Astrocyte of the spinal cord (primary cell): ENCODE results near the gene MAPK8IP2.
A peak's percentile ranks its signal among the peaks of the same experiment; 100 is the strongest.

Source experiments
- DNase-seq: peaks from one replicate; pipeline ENCODE4 v3.0.0; 2011; ENCODE audit warnings: low read depth, low spot score
- H3K4me3 ChIP-seq: 2 replicates; pipeline ENCODE4 v1.5.1; 2011; ENCODE audit warnings: low read depth, mild to moderate bottlenecking, low read length, moderate library complexity
- CTCF ChIP-seq: IDR thresholded peaks from 2 replicates; pipeline ENCODE4 v1.5.1; 2012; ENCODE audit warnings: low read depth, mild to moderate bottlenecking, low read length, inconsistent platforms
- in situ Hi-C: cut with HindIII; loops from 2 replicates; pipeline ENCODE4 v1.10.0; 2017; ENCODE audit warnings: low sequenced_read_pairs

The MAPK8IP2 gene

GRCh38 chr22:50579752-50580151, 20.8 kb upstream of the MAPK8IP2 start:
- no peak overlapping the region for H3K4me3 ChIP-seq
- DNase-seq: no peak
- no peak for TF ChIP-seq CTCF
- in situ Hi-C loops: no loop called here

- no peak for TF ChIP-seq CTCF
- peak overlapping the region; percentile 82 for H3K4me3 ChIP-seq
- no peak for DNase-seq
- in situ Hi-C loops: no loop called here
Measured at GRCh38 chr22:50581031-50581949, 19.3 kb upstream of the MAPK8IP2 start.

GRCh38 chr22:50581950-50582492, 18.6 kb upstream of the MAPK8IP2 start:
- TF ChIP-seq CTCF: no peak
- in situ Hi-C loops: no loop called here
- peak overlapping the region; percentile 82 for H3K4me3 ChIP-seq
- DNase-seq: no peak

- TF ChIP-seq CTCF: no peak
- in situ Hi-C loops: no loop called here
Measured at GRCh38 chr22:50582493-50583293, 17.9 kb upstream of the MAPK8IP2 start, which contains the start of gene CHKB. CHKB (minus strand) TSS chr22:50582849; CDS start chr22:50582781, 68 bp downstream.

GRCh38 chr22:50583294-50583861, 17.2 kb upstream of the MAPK8IP2 start:
- H3K4me3 ChIP-seq: peak overlapping the region; percentile 65
- no peak for DNase-seq
- in situ Hi-C loops: no loop called here
- peak; percentile 30 for TF ChIP-seq CTCF

More at GRCh38 chr22:50582493-50583293, 17.9 kb upstream of the MAPK8IP2 start, which contains the start of gene CHKB:
- peak within 1 kb of the TSS; percentile 82 for H3K4me3 ChIP-seq
- peak; percentile 98 for DNase-seq
